GM12801 (cell line): ENCODE data around the gene NPAS1.

Experiments used
- CTCF ChIP-seq: IDR thresholded peaks from one replicate; pipeline ENCODE4 v1.5.1; 2011; ENCODE audit warnings: control low read depth; ENCODE audit not compliant: insufficient read length; ENCODE audit errors: extremely low read depth

Gene NPAS1

GRCh38 chr19:47023448-47023794 is 3.8 kb downstream of the NPAS1 start:
- TF ChIP-seq CTCF: no peak

GRCh38 chr19:47024502-47024901 is 4.9 kb downstream of the NPAS1 start:
- no peak for TF ChIP-seq CTCF

DNA sequence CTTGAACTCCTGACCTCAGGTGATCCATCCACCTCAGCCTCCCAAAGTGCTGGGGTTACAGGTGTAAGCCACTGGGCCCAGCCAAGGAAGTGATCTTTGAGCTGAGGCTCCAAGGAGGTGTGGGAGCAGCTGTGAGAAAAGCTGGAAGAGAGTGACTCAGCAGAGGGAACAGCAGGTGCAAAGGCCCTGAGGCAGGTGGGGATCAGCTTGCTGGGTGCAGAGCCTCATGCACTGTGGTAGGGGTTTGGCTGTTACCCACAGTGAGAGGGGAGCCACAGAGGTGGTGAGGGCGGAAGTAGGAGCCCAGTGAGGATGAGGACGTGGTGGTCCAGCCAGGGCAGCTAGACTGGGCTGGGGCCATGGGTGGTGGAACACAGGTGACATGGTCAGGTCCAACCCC is 6.5 kb downstream of the NPAS1 start:
- no peak for TF ChIP-seq CTCF

GRCh38 chr19:47026889-47027288 is 7.3 kb downstream of the NPAS1 start:
- TF ChIP-seq CTCF: no peak

GRCh38 chr19:47027586-47028088 is 8.0 kb downstream of the NPAS1 start:
- TF ChIP-seq CTCF: no peak

DNA sequence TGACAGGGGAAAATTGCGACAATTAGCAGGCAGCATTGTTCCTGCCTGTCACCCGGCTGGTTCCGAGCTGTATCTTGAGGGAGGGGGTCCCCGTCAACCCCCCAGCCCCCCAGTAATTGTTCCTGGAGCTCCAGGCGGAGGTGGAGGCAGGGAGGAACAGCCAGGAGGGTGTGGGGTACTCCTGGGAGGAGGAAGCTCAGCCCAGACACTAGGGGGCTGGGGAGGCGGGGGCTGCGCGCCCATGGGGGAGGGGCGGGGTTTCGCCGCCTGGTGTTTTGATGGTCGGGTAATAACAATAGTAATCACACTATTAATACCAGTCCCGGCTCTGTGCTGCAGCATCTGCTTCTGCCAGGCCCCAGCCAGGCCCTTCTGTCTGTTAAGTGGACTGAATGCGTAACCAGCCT is 8.6 kb downstream of the NPAS1 start:
- no peak for TF ChIP-seq CTCF

DNA sequence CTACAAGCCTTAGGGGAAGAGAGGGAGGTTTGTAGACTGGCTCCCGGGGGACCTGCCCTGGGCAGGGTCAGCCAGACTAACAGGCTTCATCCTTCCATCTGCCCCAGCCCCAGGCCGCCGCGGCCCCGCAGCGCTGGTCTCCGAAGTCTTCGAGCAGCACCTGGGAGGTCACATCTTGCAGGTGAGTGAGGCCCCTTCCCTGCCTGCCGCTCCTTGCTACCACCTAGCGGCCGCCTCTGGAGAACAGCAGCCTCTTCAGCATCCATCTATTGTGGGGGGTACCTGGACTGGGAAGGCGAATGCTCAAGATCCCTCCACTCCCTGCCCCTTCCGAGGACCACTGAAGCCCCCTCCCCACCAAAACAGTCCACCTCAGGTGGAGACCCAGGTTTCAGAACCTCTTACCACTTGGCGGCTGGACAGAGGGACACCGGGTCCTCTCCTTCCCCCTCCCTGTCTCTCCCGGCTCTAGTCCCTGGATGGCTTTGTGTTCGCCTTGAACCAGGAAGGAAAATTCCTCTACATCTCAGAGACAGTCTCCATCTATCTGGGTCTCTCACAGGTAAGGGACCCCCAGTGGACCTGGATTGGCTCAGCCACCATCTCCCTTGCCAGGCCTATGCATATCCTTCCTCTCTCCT is 12.7 kb downstream of the NPAS1 start:
- no peak for TF ChIP-seq CTCF
